ENCODE measurements around the gene C5orf63.

The C5orf63 gene

DNA sequence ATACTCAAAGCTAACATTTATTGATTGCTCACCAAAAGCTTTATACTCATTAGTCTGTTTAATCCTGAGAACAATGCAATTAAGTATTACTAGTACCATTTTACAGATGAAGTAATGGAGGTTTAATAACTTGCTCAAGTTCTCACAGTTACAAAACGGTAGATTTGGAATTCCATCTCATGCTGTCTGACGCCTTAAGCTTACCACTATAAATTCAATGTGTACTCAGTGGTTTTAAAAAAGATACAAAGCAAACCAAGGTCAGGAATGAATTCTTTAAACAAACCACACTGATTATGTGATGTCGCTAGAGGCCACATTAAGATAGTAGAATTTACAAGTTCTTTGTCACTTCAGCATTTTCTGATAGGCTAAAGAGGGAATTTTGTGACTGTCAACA is 1.2 kb upstream of the C5orf63 start:
- H3K27ac ChIP-seq, result no peak overlapping the region
- TF ChIP-seq, protein P1, sequence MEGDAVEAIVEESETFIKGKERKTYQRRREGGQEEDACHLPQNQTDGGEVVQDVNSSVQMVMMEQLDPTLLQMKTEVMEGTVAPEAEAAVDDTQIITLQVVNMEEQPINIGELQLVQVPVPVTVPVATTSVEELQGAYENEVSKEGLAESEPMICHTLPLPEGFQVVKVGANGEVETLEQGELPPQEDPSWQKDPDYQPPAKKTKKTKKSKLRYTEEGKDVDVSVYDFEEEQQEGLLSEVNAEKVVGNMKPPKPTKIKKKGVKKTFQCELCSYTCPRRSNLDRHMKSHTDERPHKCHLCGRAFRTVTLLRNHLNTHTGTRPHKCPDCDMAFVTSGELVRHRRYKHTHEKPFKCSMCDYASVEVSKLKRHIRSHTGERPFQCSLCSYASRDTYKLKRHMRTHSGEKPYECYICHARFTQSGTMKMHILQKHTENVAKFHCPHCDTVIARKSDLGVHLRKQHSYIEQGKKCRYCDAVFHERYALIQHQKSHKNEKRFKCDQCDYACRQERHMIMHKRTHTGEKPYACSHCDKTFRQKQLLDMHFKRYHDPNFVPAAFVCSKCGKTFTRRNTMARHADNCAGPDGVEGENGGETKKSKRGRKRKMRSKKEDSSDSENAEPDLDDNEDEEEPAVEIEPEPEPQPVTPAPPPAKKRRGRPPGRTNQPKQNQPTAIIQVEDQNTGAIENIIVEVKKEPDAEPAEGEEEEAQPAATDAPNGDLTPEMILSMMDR (conservative IDR thresholded peaks at IDR 0.05), result no peak

DNA sequence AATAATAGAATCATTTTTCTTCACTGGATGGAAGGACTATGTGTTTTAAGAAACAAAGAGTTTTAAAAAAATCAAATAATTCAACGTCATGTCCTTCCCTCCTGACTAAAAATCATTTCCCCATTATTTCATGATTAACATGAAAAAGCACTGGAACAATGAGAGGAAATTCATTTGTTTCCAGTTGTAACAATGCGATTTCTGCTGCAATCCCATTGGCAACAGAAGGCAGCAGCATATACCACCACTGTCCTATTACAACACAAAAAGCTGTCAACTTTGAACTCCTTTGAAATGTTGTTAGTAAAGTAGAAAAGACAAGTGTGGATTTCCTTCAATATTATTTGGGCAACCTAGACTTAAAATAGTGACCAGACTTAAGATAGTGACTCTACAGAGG is 3.1 kb downstream of the C5orf63 start:
- TF ChIP-seq, protein P1 (conservative IDR thresholded peaks at IDR 0.05), result no peak
- H3K27ac ChIP-seq, result no peak overlapping the region

DNA sequence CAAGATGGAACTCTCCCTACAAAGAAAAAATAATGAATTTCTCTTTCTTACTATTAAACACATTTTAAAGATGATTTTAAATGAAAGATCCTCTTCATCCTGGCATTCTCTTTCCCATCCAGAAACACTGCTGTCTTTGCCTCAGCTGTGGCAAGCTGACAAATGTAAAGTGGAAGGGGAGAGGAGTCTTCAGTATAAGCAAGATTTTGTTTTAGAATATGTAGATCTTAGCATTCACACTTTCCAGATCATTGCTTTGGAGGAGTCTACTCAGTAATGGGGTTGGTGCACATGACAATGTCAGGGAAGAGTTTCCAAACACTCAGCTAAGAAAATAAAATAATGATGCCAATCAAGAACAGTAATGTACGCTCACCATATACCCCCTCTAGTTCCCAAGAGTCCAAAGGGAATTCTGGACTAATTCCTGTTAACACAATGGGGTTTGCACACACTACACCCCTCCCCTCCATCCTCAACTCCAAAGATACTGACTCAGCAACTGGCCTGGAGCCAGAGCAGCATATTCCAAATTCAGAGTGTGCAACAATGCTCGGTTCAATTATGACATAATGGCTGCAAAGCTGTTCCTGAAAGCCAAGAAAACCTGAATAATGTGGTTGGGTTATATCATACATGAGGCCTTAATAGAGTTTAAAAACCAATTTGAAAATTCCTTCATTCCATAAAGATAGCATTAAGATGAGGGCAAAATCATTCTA is 4.6 kb downstream of the C5orf63 start:
- TF ChIP-seq, protein P1 (conservative IDR thresholded peaks at IDR 0.05), result no peak
- no peak overlapping the region for H3K27ac ChIP-seq

DNA sequence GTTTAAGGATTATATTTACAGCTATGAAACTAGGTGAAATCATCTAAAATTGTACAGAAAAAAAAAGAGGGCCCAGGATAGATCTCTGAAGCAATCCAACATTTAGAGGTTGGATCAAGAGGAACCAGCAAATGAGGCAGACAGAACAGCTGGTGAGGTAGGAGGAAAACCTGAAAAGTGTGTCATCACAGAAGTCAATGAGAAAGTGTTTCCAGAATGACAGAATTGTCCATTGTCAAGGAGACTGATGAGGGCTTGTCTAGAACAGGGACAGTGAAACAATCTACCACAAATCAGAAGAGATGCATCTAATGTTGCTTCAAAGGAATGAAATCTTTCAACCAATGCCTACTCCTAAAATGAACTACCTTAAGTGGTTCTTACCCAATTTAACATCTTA is 6.6 kb downstream of the C5orf63 start:
- TF ChIP-seq, protein P1 (conservative IDR thresholded peaks at IDR 0.05), result no peak
- H3K27ac ChIP-seq, result no peak overlapping the region

DNA sequence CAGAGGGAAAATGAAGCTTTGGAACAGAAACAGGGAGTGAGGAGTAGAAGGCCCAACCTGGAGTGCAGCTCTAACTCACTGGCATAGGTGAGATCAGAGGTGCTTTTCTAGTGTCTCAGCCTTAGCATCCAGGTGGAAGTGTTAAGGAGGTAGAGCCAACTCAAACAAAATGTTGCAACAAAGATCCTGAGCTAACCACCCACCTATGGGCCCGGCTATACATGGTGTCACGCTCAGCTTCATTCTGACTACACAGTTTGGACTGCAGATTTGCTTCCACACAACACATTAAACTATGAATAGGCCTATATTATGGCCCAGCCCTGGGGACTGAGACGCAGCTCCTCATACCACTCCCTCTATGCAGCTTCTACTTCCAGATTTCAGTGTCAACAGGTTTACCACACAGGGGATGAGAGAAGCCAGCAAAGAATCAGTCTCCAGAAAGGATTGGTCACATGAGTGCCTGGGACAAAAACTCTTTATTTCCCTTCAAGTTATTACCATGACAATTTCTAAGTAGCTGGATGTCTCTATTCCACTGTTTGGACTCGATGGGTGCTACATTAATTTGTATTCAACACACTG is 9.0 kb downstream of the C5orf63 start:
- no peak overlapping the region for H3K27ac ChIP-seq
- TF ChIP-seq, protein P1 (conservative IDR thresholded peaks at IDR 0.05), result no peak

DNA sequence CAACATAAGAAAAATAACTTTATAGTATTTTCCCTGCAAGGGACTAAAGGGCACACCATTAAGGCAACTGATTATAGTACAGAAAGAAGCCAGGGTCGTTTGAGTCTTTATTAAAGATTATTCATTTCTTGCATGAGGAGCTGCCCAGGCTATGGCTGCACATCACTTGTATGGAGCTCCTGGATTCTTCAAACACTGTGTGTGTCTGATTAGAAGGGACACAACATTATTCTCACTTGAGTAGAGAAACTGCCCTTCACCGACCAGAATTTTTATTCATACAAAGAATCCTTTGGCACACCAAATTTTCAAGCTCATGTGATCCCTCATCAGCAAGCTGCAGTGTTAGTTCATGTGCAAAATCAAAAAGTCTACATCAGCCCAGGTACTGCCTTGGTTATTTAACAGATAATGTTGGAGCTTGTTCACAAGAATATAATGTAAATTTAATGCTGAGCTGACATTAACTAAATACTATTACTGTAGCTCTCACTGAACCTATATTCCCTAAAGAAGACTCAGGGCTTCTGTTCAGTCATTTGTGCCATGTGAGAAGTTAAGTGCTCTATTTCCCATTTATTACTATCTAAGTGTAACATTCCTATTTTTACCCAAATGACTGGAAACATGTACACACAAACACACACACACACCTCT is 9.9 kb downstream of the C5orf63 start:
- no peak overlapping the region for H3K27ac ChIP-seq
- TF ChIP-seq, protein P1 (conservative IDR thresholded peaks at IDR 0.05), result no peak

DNA sequence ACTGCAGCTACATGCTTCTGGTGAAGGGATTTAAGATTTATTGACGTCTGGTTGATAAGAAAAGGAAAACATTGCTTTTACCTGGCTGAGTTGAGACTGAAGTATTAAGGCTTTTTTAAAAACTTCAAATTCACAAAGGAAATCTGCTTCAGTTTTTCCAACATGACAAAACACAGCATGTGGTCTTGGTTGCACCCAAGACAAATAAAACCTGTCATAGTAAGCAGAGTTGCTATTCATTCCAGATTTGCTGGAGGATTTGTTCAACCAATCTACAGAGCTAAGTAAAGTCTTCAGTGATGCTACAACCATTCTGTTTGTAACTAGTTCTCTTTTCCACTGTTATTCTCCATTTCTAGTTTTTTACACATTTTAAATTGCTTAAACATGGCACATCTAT is 11.3 kb downstream of the C5orf63 start:
- H3K27ac ChIP-seq, result no peak overlapping the region
- TF ChIP-seq, protein P1 (conservative IDR thresholded peaks at IDR 0.05), result no peak
